GM19035 (cell line): ENCODE data around the gene ZC3H12C.
"Not testable (repeated sequence)": the region's sequence is repeated elsewhere in the genome, so short reads cannot be mapped to it uniquely, and the experiment has no call there.

Experiments used
- ATAC-seq: cut with Tn5 transposase; IDR thresholded peaks from one replicate; pipeline ENCODE4 v1.9.1; 2021; ENCODE audit not compliant: unreplicated experiment

Gene ZC3H12C

DNA sequence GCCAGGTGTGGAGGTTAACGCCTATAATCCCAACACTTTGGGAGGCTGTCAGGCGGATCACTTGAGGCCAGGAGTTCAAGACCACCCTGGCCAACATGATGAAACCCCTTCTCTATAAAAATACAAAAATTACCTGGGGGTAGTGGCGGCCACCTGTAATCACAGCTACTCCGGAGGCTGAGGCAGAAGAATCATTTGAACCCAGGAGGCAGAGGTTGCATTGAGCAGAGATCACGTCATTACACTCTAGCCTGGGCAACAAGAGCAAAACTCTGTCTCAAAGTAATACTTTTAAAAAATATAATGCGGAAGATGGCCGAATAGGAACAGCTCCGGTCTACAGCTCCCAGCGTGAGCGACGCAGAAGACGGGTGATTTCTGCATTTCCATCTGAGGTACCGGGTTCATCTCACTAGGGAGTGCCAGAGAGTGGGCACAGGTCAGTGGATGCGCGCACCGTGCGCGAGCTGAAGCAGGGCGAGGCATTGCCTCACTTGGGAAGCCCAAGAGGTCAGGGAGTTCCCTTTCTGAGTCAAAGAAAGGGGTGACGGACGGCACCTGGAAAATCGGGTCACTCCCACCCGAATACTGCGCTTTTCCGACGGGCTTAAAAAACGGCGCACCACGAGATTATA is 115.6 kb downstream of the ZC3H12C start:
- not testable (repeated sequence) for ATAC-seq

DNA sequence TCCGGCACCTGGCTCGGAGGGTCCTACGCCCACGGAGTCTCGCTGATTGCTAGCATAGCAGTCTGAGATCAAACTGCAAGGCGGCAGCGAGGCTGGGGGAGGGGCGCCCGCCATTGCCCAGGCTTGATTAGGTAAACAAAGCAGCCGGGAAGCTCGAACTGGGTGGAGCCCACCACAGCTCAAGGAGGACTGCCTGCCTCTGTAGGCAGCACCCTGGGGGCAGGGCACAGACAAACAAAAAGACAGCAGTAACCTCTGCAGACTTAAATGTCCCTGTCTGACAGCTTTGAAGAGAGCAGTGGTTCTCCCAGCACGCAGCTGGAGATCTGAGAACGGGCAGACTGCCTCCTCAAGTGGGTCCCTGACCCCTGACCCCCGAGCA is 116.1 kb downstream of the ZC3H12C start:
- ATAC-seq, result not testable (repeated sequence)

DNA sequence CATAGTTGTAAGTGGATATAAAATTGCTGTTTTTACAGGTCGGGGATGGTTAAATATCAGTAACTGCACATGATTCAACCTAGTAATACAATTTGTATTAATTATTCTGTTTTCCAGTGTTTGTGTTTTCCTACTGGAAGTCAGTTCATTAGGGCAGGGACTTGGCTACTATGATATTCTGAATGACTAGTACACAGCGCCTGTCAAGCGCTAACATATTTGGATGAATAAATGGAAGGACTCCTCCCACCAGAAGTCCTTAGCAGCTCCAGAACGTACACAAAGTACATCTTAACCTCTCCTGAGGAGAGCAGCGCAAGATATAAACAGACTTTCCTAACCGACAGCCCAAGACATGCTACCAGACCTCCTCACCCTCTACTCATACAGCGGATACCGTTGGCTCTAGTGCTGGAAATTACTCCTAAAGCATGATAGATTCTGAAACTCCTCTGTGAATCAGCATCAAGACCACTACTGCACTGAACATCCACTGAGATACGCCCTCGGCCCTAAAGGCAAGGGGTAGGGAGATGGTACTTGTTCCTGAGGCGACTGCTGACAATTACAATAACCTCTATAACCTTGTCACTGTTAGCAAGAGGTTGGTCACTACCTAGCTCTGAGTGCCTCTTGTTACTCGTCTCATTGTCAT is 124.2 kb downstream of the ZC3H12C start:
- ATAC-seq, result no peak

DNA sequence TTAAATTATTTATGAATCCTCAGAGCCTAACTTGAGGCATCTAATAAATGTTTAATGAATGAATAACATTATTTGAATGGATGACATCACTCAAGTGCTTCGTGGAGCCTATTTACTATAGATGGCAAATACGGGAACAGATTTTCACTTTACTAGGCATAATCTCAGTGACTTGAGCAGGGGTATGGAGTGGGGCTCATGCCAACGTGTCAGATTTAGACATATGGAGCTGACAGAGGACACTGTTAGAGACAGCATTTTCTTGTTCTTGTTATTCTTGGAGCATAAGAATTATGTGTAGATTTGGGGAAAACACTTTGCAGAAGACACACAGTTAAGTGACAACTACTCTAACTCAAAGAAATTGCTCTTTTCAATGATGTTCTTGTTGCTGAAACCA is 124.7 kb downstream of the ZC3H12C start:
- no peak for ATAC-seq

DNA sequence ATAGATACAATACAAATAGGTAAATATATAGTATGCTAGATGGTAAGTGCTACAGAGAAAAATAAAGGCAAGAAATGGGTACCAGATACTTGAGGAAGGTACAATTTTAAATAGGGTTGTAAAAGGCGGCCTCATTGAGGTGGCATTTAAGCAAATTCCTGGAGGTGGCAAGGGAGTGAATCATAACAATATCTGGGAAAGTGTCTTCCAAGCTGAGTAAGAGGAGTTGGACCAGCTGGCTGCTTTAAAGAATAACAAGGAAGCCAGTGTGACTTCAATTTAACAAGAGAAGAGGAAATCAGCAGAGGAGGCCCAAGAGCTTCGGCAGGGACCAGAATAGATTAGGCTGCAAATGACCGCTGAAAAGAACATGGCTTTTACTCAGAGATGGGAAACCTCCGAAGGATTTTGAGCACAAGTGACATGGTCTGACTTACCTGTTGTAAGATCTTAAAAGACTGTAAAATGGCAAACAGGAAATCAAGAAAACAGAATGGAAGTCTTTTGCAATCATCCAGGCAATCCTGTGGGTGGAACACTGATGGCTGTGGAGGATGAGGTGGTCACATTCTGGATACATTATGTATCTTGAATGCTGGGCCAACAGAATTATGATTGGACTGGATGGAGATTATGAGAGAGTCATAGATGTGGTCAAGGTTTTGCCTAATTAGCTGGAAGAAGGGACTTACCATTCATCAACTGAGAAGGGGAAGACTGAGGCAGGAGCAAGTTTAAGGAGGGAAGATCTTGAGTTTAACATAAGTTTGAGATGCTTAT is 126.0 kb downstream of the ZC3H12C start:
- ATAC-seq, result no peak
